Loucy (cell line): Measurements from ENCODE around the gene KPNB1.

Experiments used
- H2AFZ ChIP-seq: fragments of 200-600 bp; sonication (generic); 2 replicates; pipeline ENCODE4 v1.6.0; 2016; ENCODE audit warnings: antibody characterized with exemption, mild to moderate bottlenecking, low read length, moderate library complexity
- H3F3A ChIP-seq: fragments of 200-600 bp; 2 replicates; pipeline ENCODE4 v1.6.0; 2016; ENCODE audit warnings: antibody characterized with exemption, low read depth, mild to moderate bottlenecking
- H3K27me3 ChIP-seq: fragments of 200-600 bp; sonication (generic); 2 replicates; pipeline ENCODE4 v1.6.1; 2014; ENCODE audit warnings: low read length, mild to moderate bottlenecking; ENCODE audit not compliant: insufficient read depth, poor library complexity, severe bottlenecking
- H3K36me3 ChIP-seq: fragments of 200-600 bp; sonication (generic); 2 replicates; pipeline ENCODE4 v1.6.1; 2016; ENCODE audit warnings: low read length; ENCODE audit not compliant: insufficient read depth
- H3K4me1 ChIP-seq: fragments of 200-600 bp; sonication (generic); 2 replicates; pipeline ENCODE4 v1.5.1; 2014; ENCODE audit warnings: low read length, mild to moderate bottlenecking; ENCODE audit not compliant: insufficient read depth, poor library complexity, severe bottlenecking
- H3K4me2 ChIP-seq: fragments of 200-600 bp; sonication (generic); 2 replicates; pipeline ENCODE4 v1.6.0; 2014; ENCODE audit warnings: antibody characterized with exemption, low read length, low read depth, mild to moderate bottlenecking; ENCODE audit not compliant: poor library complexity, severe bottlenecking
- H3K4me3 ChIP-seq: fragments of 200-600 bp; sonication (generic); 2 replicates; pipeline ENCODE4 v1.5.1; 2014; ENCODE audit warnings: low read length, mild to moderate bottlenecking, mixed read lengths; ENCODE audit not compliant: poor library complexity, severe bottlenecking
- H3K79me2 ChIP-seq: fragments of 200-600 bp; sonication (generic); 2 replicates; pipeline ENCODE4 v1.6.1; 2014; ENCODE audit warnings: low read length; ENCODE audit not compliant: insufficient read depth
- H3K9ac ChIP-seq: fragments of 200-600 bp; sonication (generic); 2 replicates; pipeline ENCODE4 v1.6.0; 2014; ENCODE audit warnings: mild to moderate bottlenecking, low read depth, low read length, moderate library complexity; ENCODE audit not compliant: poor library complexity, severe bottlenecking
- H3K9me2 ChIP-seq: fragments of 200-600 bp; sonication (generic); replicated peaks from 2 replicates; pipeline ENCODE4 v1.6.1; 2016; ENCODE audit warnings: low read depth, low read length, mixed read lengths
- H3K9me3 ChIP-seq: fragments of 200-600 bp; sonication (generic); 2 replicates; pipeline ENCODE4 v1.6.1; 2014; ENCODE audit warnings: mild to moderate bottlenecking, antibody characterized with exemption, low read length, low read depth; ENCODE audit not compliant: insufficient read depth
- H4K20me1 ChIP-seq: fragments of 200-600 bp; sonication (generic); 2 replicates; pipeline ENCODE4 v1.6.0; 2014; ENCODE audit warnings: antibody characterized with exemption, low read length, mild to moderate bottlenecking; ENCODE audit not compliant: insufficient read depth, poor library complexity, severe bottlenecking
- EZH2phosphoT487 ChIP-seq: fragments of 200-600 bp; IDR thresholded peaks from 2 replicates; pipeline ENCODE4 v1.6.1; 2018; ENCODE audit warnings: antibody characterized with exemption, mild to moderate bottlenecking, moderate library complexity, borderline replicate concordance
- TF ChIP-seq, protein P1 (sequence below): fragments of 200-600 bp; sonication (generic); conservative IDR thresholded peaks from 2 replicates; pipeline ENCODE4 v1.5.1; 2014; ENCODE audit warnings: mild to moderate bottlenecking, antibody characterized with exemption, low read length

The KPNB1 gene

DNA sequence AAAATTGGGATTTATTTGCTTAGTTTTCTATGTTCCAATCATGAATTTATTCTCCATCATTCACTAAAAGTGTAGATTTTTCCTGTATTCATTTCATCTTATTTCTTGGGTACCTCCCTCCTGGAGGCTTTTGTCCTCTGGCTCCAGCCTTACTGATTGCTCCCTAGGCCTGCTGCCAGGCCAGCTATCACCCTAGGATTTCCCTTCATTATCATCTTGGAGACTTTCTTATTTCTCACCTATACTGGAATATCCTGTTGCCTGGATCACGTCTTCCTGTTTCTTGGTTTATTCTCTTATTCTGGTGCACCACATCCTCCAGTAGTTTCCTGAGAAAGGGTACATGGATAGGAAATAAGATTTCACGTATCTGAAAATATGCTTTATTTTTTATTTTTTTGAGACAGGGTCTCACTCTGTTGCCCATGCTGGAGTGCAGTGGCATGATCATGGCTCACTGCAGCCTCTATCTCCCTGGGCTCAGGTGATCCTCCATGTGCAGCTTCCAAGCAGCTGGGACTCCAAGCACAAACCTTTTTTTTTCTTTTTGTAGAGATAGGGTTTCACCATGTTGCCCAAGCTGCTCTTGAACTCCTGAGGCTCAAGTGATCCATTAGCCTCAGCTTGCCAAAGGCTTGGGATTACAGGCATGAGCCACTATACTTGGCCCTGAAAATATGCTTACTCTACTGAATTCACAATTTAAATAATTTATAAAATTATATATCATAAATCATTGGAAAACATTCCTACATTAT lies 13.3 kb upstream of the KPNB1 start:
- no peaks in the 10 kb centered on the region for H3K9me3 ChIP-seq
- H3K4me1 ChIP-seq = peaks cover 9% of the 10 kb centered on the region
- no peak for TF ChIP-seq EZH2phosphoT487
- TF ChIP-seq, protein P1, sequence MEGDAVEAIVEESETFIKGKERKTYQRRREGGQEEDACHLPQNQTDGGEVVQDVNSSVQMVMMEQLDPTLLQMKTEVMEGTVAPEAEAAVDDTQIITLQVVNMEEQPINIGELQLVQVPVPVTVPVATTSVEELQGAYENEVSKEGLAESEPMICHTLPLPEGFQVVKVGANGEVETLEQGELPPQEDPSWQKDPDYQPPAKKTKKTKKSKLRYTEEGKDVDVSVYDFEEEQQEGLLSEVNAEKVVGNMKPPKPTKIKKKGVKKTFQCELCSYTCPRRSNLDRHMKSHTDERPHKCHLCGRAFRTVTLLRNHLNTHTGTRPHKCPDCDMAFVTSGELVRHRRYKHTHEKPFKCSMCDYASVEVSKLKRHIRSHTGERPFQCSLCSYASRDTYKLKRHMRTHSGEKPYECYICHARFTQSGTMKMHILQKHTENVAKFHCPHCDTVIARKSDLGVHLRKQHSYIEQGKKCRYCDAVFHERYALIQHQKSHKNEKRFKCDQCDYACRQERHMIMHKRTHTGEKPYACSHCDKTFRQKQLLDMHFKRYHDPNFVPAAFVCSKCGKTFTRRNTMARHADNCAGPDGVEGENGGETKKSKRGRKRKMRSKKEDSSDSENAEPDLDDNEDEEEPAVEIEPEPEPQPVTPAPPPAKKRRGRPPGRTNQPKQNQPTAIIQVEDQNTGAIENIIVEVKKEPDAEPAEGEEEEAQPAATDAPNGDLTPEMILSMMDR = no peak
- H3K4me3 ChIP-seq = no peak overlapping the region
- H3K36me3 ChIP-seq = no peaks in the 10 kb centered on the region
- no peaks in the 10 kb centered on the region for H3K79me2 ChIP-seq
- no peak overlapping the region for H3K9ac ChIP-seq
- no peaks in the 10 kb centered on the region for H3F3A ChIP-seq
- no peaks in the 10 kb centered on the region for H3K27me3 ChIP-seq
- H3K4me2 ChIP-seq = no peak overlapping the region
- H2AFZ ChIP-seq = no peak overlapping the region
- H3K9me2 ChIP-seq = no peaks in the 10 kb centered on the region
- no peaks in the 10 kb centered on the region for H4K20me1 ChIP-seq

DNA sequence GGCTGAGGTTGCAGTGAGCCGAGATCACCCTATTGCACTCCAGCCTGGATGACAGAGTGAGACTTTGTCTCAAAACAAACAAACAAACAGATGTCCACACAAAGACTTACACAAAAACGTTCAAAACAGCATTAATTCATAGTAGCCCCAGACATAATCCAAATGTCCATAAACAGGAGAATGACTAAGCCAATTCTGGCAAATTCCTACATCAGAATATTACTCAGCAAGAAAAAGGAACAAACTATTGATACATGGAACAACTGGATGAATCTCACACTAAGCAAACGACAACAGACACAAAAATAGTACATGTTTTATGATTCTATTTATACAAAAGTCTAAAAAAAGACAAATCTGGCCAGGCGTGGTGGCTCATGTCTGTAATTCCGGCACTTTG lies 10.8 kb upstream of the KPNB1 start:
- no peaks in the 10 kb centered on the region for H3K27me3 ChIP-seq
- no peaks in the 10 kb centered on the region for H4K20me1 ChIP-seq
- H3K79me2 ChIP-seq = no peaks in the 10 kb centered on the region
- H3K9ac ChIP-seq = no peak overlapping the region
- TF ChIP-seq, protein P1 = no peak
- TF ChIP-seq EZH2phosphoT487 = no peak
- no peaks in the 10 kb centered on the region for H3K9me2 ChIP-seq
- no peak overlapping the region for H3K4me2 ChIP-seq
- H3K9me3 ChIP-seq = no peaks in the 10 kb centered on the region
- H2AFZ ChIP-seq = no peak overlapping the region
- no peaks in the 10 kb centered on the region for H3K36me3 ChIP-seq
- peaks cover 9% of the 10 kb centered on the region for H3K4me1 ChIP-seq
- no peak overlapping the region for H3K4me3 ChIP-seq
- H3F3A ChIP-seq = no peaks in the 10 kb centered on the region

DNA sequence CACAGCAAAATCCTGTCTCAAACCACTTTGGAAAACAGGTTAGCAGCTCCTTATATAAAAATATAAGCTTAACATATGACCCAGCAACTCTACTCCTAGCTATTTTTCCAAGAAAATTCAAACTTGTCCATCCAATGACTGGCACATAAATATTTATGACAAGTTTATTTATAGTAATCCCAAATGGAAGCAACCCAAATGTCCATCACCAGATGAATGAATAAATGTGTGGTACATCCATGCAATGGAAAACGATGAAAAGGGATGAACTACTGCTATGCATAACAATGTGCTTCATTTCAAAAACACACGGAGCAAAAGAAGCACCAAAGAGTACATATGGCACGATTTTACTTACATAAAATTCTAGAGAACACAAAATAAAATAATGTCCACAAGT lies 9.6 kb upstream of the KPNB1 start:
- H3K4me3 ChIP-seq = no peak overlapping the region
- H3K36me3 ChIP-seq = no peaks in the 10 kb centered on the region
- H3K27me3 ChIP-seq = no peaks in the 10 kb centered on the region
- H3K4me2 ChIP-seq = no peak overlapping the region
- H3K9me2 ChIP-seq = no peaks in the 10 kb centered on the region
- TF ChIP-seq, protein P1 = no peak
- TF ChIP-seq EZH2phosphoT487 = no peak
- no peaks in the 10 kb centered on the region for H3F3A ChIP-seq
- no peaks in the 10 kb centered on the region for H4K20me1 ChIP-seq
- H3K79me2 ChIP-seq = no peaks in the 10 kb centered on the region
- H2AFZ ChIP-seq = no peak overlapping the region
- H3K9me3 ChIP-seq = no peaks in the 10 kb centered on the region
- no peak overlapping the region for H3K9ac ChIP-seq
- H3K4me1 ChIP-seq = peaks cover 9% of the 10 kb centered on the region
